Right renal cortex interstitium (tissue), 3 donors: ENCODE data around the gene COL6A2. TPM values are rescaled to one million over a fixed set of nuclear protein-coding genes. Genes with fewer than 3 reads are reported as not detected.

ENCODE experiments used
- DNase-seq, 3 donors: peaks; one replicate each; pipeline ENCODE4 v3.0.0-alpha.2; 2013; ENCODE audit warnings: low read depth in 3 of 3, low spot score in 2 of 3
- polyA plus RNA-seq, 3 donors: library from polyadenylated mRNA; unstranded; fragments of 120-200 nt; gene quantifications; one replicate each; pipeline ENCODE4 v1.2.1, GENCODE V29; 2013; ENCODE audit not compliant: insufficient read length in 3 of 3

The COL6A2 gene
- polyA plus RNA-seq, result 100 to 1,000 TPM; 160 to 172 (median 170) TPM

GRCh38 chr21:46097336-46098293 is at the start of gene COL6A2:
Gene COL6A2 (plus strand): TSS chr21:46098112.
- DNase-seq, result no peak

GRCh38 chr21:46048926-46049889 is 48.7 kb upstream of the COL6A2 start:
- no peak for DNase-seq

GRCh38 chr21:46049890-46050667 is 47.8 kb upstream of the COL6A2 start:
- DNase-seq, result no peak

- DNase-seq, result no peak
Observed at GRCh38 chr21:46050668-46051378, 47.1 kb upstream of the COL6A2 start.

GRCh38 chr21:46051379-46051770 is 46.5 kb upstream of the COL6A2 start:
- DNase-seq, result no peak

GRCh38 chr21:46051821-46052675 is 45.9 kb upstream of the COL6A2 start:
- DNase-seq, result no peak

GRCh38 chr21:46052703-46053651 is 44.9 kb upstream of the COL6A2 start:
- no peak for DNase-seq

- no peak for DNase-seq
Observed at GRCh38 chr21:46054031-46054430, 43.9 kb upstream of the COL6A2 start.

GRCh38 chr21:46054451-46054881 is 43.4 kb upstream of the COL6A2 start:
- no peak for DNase-seq

- DNase-seq, result no peak
Observed at GRCh38 chr21:46055863-46056281, 42.0 kb upstream of the COL6A2 start.

- DNase-seq, result no peak
Observed at GRCh38 chr21:46056450-46056903, 41.4 kb upstream of the COL6A2 start.

GRCh38 chr21:46057111-46057709 is 40.7 kb upstream of the COL6A2 start:
- DNase-seq, result no peak

- DNase-seq, result no peak
Observed at GRCh38 chr21:46057710-46058241, 40.1 kb upstream of the COL6A2 start.

- no peak for DNase-seq
Observed at GRCh38 chr21:46058431-46059145, 39.3 kb upstream of the COL6A2 start.

GRCh38 chr21:46059195-46059594 is 38.7 kb upstream of the COL6A2 start:
- DNase-seq, result no peak
